A673 (cell line): ENCODE data around the gene SPHK1. TPM values are rescaled to one million over a fixed set of nuclear protein-coding genes. Genes with fewer than 3 reads are reported as not detected.

Source experiments
- BruUV-seq: library from RNA; stranded (reverse); fragments of 400-500 nt; replicated peaks from 2 replicates; lab custom pipeline; 2021; lab: Mats Ljungman, UMichigan
- CTCF ChIA-PET: fragments of 300-600 bp; sonication (Branson Sonifier 250); formaldehyde crosslinking; loops from one replicate; lab custom pipeline; 2022; ENCODE audit warnings: antibody characterized with exemption; lab: Charles Lee
- POLR2A ChIA-PET: fragments of 300-600 bp; sonication (Branson Sonifier 250); formaldehyde crosslinking; loops from one replicate; lab custom pipeline; 2022; ENCODE audit warnings: antibody characterized with exemption; ENCODE audit not compliant: low non-redundant PET; lab: Charles Lee
- DNase-seq: peaks from one replicate; pipeline ENCODE4 v3.0.0-alpha.2; 2015; ENCODE audit warnings: low spot score
- H3K27ac ChIP-seq: fragments of 200-600 bp; sonication (generic); 2 replicates; pipeline ENCODE4 v1.5.1; 2016; ENCODE audit warnings: mixed run types, low read depth, mild to moderate bottlenecking, mixed read lengths, antibody characterized with exemption, low read length; ENCODE audit not compliant: poor library complexity, severe bottlenecking
- H3K27me3 ChIP-seq: fragments of 200-600 bp; sonication (generic); replicated peaks from 2 replicates; pipeline ENCODE4 v1.6.1; 2017; ENCODE audit warnings: mixed run types, low read depth, mild to moderate bottlenecking, mixed read lengths, antibody characterized with exemption, low read length; ENCODE audit not compliant: insufficient read depth, poor library complexity
- H3K36me3 ChIP-seq: fragments of 200-600 bp; sonication (generic); 2 replicates; pipeline ENCODE4 v1.6.1; 2016; ENCODE audit warnings: mixed run types, mild to moderate bottlenecking, mixed read lengths, antibody characterized with exemption, low read length; ENCODE audit not compliant: insufficient read depth, poor library complexity, severe bottlenecking
- H3K4me1 ChIP-seq: fragments of 200-600 bp; sonication (generic); 2 replicates; pipeline ENCODE4 v1.6.1; 2017; ENCODE audit warnings: mixed run types, mild to moderate bottlenecking, mixed read lengths, antibody characterized with exemption, low read length; ENCODE audit not compliant: insufficient read depth, poor library complexity, severe bottlenecking
- H3K4me3 ChIP-seq: fragments of 200-600 bp; sonication (generic); 2 replicates; pipeline ENCODE4 v1.5.1; 2016; ENCODE audit warnings: low read depth, mixed run types, mild to moderate bottlenecking, mixed read lengths, low read length; ENCODE audit not compliant: poor library complexity, severe bottlenecking
- H3K9me3 ChIP-seq: fragments of 200-600 bp; sonication (generic); 2 replicates; pipeline ENCODE4 v1.6.1; 2016; ENCODE audit warnings: mixed run types, low read depth, mild to moderate bottlenecking, mixed read lengths, antibody characterized with exemption, low read length; ENCODE audit not compliant: poor library complexity, severe bottlenecking
- CTCF ChIP-seq: fragments of 300-800, 200-600 bp; sonication (generic); conservative IDR thresholded peaks from 2 replicates; pipeline ENCODE4 v1.5.1; 2017; ENCODE audit warnings: low read depth, mild to moderate bottlenecking, antibody characterized with exemption, low read length, moderate library complexity, mixed read lengths
- EZH2 ChIP-seq: fragments of 200-600 bp; sonication (generic); IDR thresholded peaks from 2 replicates; pipeline ENCODE4 v1.6.1; 2017; ENCODE audit warnings: borderline replicate concordance, low read depth, mild to moderate bottlenecking, mixed read lengths, antibody characterized with exemption, low read length; ENCODE audit not compliant: poor library complexity, severe bottlenecking
- intact Hi-C: fragments of 100-400 bp; cut with micrococcal nuclease; formaldehyde crosslinking; loops from one replicate; pipeline ENCODE4 v1.10.0; 2022; ENCODE audit not compliant: unreplicated experiment
- total RNA-seq: library from RNA; stranded (reverse); gene quantifications from 2 replicates; pipeline ENCODE4 v1.2.3, GENCODE V29; 2021

Gene SPHK1
- total RNA-seq, 1 experiment from 2014 or later = 0.54 TPM

- H3K27me3 ChIP-seq = no peaks in the 10 kb centered on the region
- BruUV-seq = no TSS peak
- TF ChIP-seq EZH2 (no peak), CTCF (no peak)
- no peak overlapping the region for H3K27ac ChIP-seq
- CTCF ChIA-PET = interaction anchor here (0.6 kb wide), 1 partner anchor 54 kb away, joined by 3 read pairs; no protein-coding TSS in a partner anchor
- POLR2A ChIA-PET = no interaction called here
- H3K4me1 ChIP-seq = no peaks in the 10 kb centered on the region
- no peaks in the 10 kb centered on the region for H3K36me3 ChIP-seq
- H3K4me3 ChIP-seq = no peak overlapping the region
- H3K9me3 ChIP-seq = no peaks in the 10 kb centered on the region
- no peak for DNase-seq
- intact Hi-C loops = no loop called here
Observed at GRCh38 chr17:76434870-76435269, 50.5 kb downstream of the SPHK1 start.

GRCh38 chr17:76435751-76436150, 51.3 kb downstream of the SPHK1 start:
- H3K4me3 ChIP-seq = no peak overlapping the region
- H3K27ac ChIP-seq = no peak overlapping the region
- TF ChIP-seq EZH2 (no peak), CTCF (no peak)
- no peaks in the 10 kb centered on the region for H3K9me3 ChIP-seq
- BruUV-seq = no TSS peak
- no peaks in the 10 kb centered on the region for H3K36me3 ChIP-seq
- ChIA-PET CTCF (no interaction called here), POLR2A (no interaction called here)
- H3K4me1 ChIP-seq = no peaks in the 10 kb centered on the region
- intact Hi-C loops = no loop called here
- no peaks in the 10 kb centered on the region for H3K27me3 ChIP-seq
- DNase-seq = no peak

Other genes with a start within 250 kb of the SPHK1 start
- 0.17 and 0.20 TPM in 2 replicates for gene FOXJ1, start 243.4 kb upstream of the SPHK1 start, total RNA-seq
- gene RNF157, start 144.1 kb upstream of the SPHK1 start, total RNA-seq = 0.56 and 0.70 TPM in 2 replicates
- 45.7 and 46.5 TPM in 2 replicates for gene UBALD2, start 119.3 kb upstream of the SPHK1 start, total RNA-seq
- gene QRICH2, start 76.3 kb upstream of the SPHK1 start, total RNA-seq = 3.3 and 4.3 TPM in 2 replicates
- 77.5 and 89.2 TPM in 2 replicates for gene PRPSAP1, start 30.7 kb upstream of the SPHK1 start, total RNA-seq
- 56.9 and 57.4 TPM in 2 replicates for gene UBE2O, start 68.5 kb downstream of the SPHK1 start, total RNA-seq
- not detected in 2 replicates for gene AANAT, start 83.0 kb downstream of the SPHK1 start, total RNA-seq
- gene RHBDF2, start 116.8 kb downstream of the SPHK1 start, total RNA-seq = 20.4 and 26.5 TPM in 2 replicates
- 0.56 and 0.61 TPM in 2 replicates for gene CYGB, start 153.1 kb downstream of the SPHK1 start, total RNA-seq
- gene PRCD, start 155.4 kb downstream of the SPHK1 start, total RNA-seq = not detected in 2 replicates
- gene ST6GALNAC2, start 201.3 kb downstream of the SPHK1 start, total RNA-seq = not detected in 2 replicates